Stomach smooth muscle (tissue), 2 donors: Measurements from ENCODE around the gene SPDL1.

Experiments used
- H3K27ac ChIP-seq: one replicate; pipeline ENCODE4 v1.7.0; 2013; ENCODE audit warnings: mild to moderate bottlenecking, low read length, inconsistent platforms
- H3K27me3 ChIP-seq, 2 donors: one replicate each; pipeline ENCODE4 v1.7.0; 2013; ENCODE audit warnings: low read length in 2 of 2; ENCODE audit not compliant: insufficient read depth in 2 of 2, control insufficient read depth in 1 of 2
- H3K36me3 ChIP-seq, 2 donors: one replicate each; pipeline ENCODE4 v1.7.0; 2013; ENCODE audit warnings: low read length in 2 of 2; ENCODE audit not compliant: control insufficient read depth in 2 of 2, insufficient read depth in 2 of 2
- H3K4me1 ChIP-seq: one replicate; pipeline ENCODE4 v1.7.0; 2013; ENCODE audit warnings: low read length; ENCODE audit not compliant: control insufficient read depth, insufficient read depth
- H3K4me3 ChIP-seq, 2 donors: one replicate each; pipeline ENCODE4 v1.7.0; 2013; ENCODE audit warnings: low read length in 2 of 2
- H3K9ac ChIP-seq, 2 donors: one replicate each; pipeline ENCODE4 v1.7.0; 2013; ENCODE audit warnings: low read length in 2 of 2, mild to moderate bottlenecking in 1 of 2
- H3K9me3 ChIP-seq, 2 donors: one replicate each; pipeline ENCODE4 v1.7.0; 2013; ENCODE audit warnings: low read length in 2 of 2; ENCODE audit not compliant: control insufficient read depth in 2 of 2
- donor health status: healthy.
- donor health status: Pancreatic carcinoma.

The SPDL1 gene

GRCh38 chr5:169549453-169550100 lies 34.0 kb upstream of the SPDL1 start:
- Histone ChIP-seq H3K4me1 (no peaks in the 10 kb centered on the region), H3K27ac (no peak overlapping the region), H3K36me3 (no peaks in the 10 kb centered on the region), H3K9ac (no peak overlapping the region), H3K9me3 (no peaks in the 10 kb centered on the region), H3K4me3 (no peak overlapping the region), H3K27me3 (no peaks in the 10 kb centered on the region)

GRCh38 chr5:169550227-169550626 lies 33.3 kb upstream of the SPDL1 start:
- Histone ChIP-seq H3K4me1 (no peaks in the 10 kb centered on the region), H3K4me3 (no peak overlapping the region), H3K27me3 (no peaks in the 10 kb centered on the region), H3K36me3 (no peaks in the 10 kb centered on the region), H3K27ac (no peak overlapping the region), H3K9ac (no peak overlapping the region), H3K9me3 (no peaks in the 10 kb centered on the region)

GRCh38 chr5:169551146-169551545 lies 32.4 kb upstream of the SPDL1 start:
- H3K4me1 ChIP-seq = no peaks in the 10 kb centered on the region
- H3K9me3 ChIP-seq = no peaks in the 10 kb centered on the region
- no peak overlapping the region for H3K27ac ChIP-seq
- H3K27me3 ChIP-seq = no peaks in the 10 kb centered on the region
- no peak overlapping the region for H3K4me3 ChIP-seq
- H3K9ac ChIP-seq = no peak overlapping the region
- H3K36me3 ChIP-seq = no peaks in the 10 kb centered on the region

GRCh38 chr5:169551696-169552095 lies 31.9 kb upstream of the SPDL1 start:
- Histone ChIP-seq H3K4me1 (no peaks in the 10 kb centered on the region), H3K4me3 (no peak overlapping the region), H3K9ac (no peak overlapping the region)

GRCh38 chr5:169554251-169554650 lies 29.3 kb upstream of the SPDL1 start:
- no peak overlapping the region for H3K27ac ChIP-seq
- H3K36me3 ChIP-seq = no peaks in the 10 kb centered on the region
- H3K9ac ChIP-seq = no peak overlapping the region
- no peak overlapping the region for H3K4me3 ChIP-seq
- H3K4me1 ChIP-seq = no peaks in the 10 kb centered on the region
- peaks cover 2 to 3% of the 10 kb centered on the region in 2 donors for H3K9me3 ChIP-seq
- H3K27me3 ChIP-seq = no peaks in the 10 kb centered on the region

More at GRCh38 chr5:169551696-169552095, 31.9 kb upstream of the SPDL1 start:
- peaks cover 0 to under 1% of the 10 kb centered on the region in 2 donors for H3K9me3 ChIP-seq
- no peaks in the 10 kb centered on the region for H3K27me3 ChIP-seq
- H3K27ac ChIP-seq = no peak overlapping the region
- no peaks in the 10 kb centered on the region for H3K36me3 ChIP-seq

- no peaks in the 10 kb centered on the region for H3K4me1 ChIP-seq
- peaks cover 2 to 3% of the 10 kb centered on the region in 2 donors for H3K9me3 ChIP-seq
- no peaks in the 10 kb centered on the region for H3K36me3 ChIP-seq
These were observed 25.7 kb upstream of the SPDL1 start for GRCh38 chr5:169557838-169558237.

GRCh38 chr5:169561893-169562292 lies 21.7 kb upstream of the SPDL1 start:
- no peaks in the 10 kb centered on the region for H3K4me1 ChIP-seq
- H3K36me3 ChIP-seq = no peaks in the 10 kb centered on the region
- no peak overlapping the region for H3K27ac ChIP-seq
- H3K4me3 ChIP-seq = no peak overlapping the region
- peaks cover 0 to 3% of the 10 kb centered on the region in 2 donors for H3K9me3 ChIP-seq
- H3K27me3 ChIP-seq = peaks cover 0 to 1% of the 10 kb centered on the region in 2 donors
- no peak overlapping the region for H3K9ac ChIP-seq

More at GRCh38 chr5:169557838-169558237, 25.7 kb upstream of the SPDL1 start:
- H3K27me3 ChIP-seq = no peaks in the 10 kb centered on the region
- no peak overlapping the region for H3K4me3 ChIP-seq
- no peak overlapping the region for H3K9ac ChIP-seq
- no peak overlapping the region for H3K27ac ChIP-seq

GRCh38 chr5:169563369-169563768 lies 20.2 kb upstream of the SPDL1 start:
- H3K9me3 ChIP-seq = no peaks in the 10 kb centered on the region
- no peak overlapping the region for H3K27ac ChIP-seq
- peaks cover 0 to 2% of the 10 kb centered on the region in 2 donors for H3K27me3 ChIP-seq

GRCh38 chr5:169566202-169566601 lies 17.4 kb upstream of the SPDL1 start:
- H3K9me3 ChIP-seq = no peaks in the 10 kb centered on the region

More at GRCh38 chr5:169563369-169563768, 20.2 kb upstream of the SPDL1 start:
- H3K9ac ChIP-seq = no peak overlapping the region
- no peaks in the 10 kb centered on the region for H3K36me3 ChIP-seq
- H3K4me1 ChIP-seq = no peaks in the 10 kb centered on the region
- H3K4me3 ChIP-seq = no peak overlapping the region

GRCh38 chr5:169567079-169567478 lies 16.5 kb upstream of the SPDL1 start:
- Histone ChIP-seq H3K9ac (no peak overlapping the region), H3K4me3 (no peak overlapping the region), H3K9me3 (no peaks in the 10 kb centered on the region), H3K27me3 (peaks cover 2 to 6% of the 10 kb centered on the region in 2 donors), H3K27ac (no peak overlapping the region), H3K4me1 (no peaks in the 10 kb centered on the region), H3K36me3 (no peaks in the 10 kb centered on the region)

More at GRCh38 chr5:169566202-169566601, 17.4 kb upstream of the SPDL1 start:
- H3K4me3 ChIP-seq = no peak overlapping the region
- H3K27me3 ChIP-seq = peaks cover 2 to 6% of the 10 kb centered on the region in 2 donors
- no peaks in the 10 kb centered on the region for H3K4me1 ChIP-seq
- H3K27ac ChIP-seq = no peak overlapping the region
- no peak overlapping the region for H3K9ac ChIP-seq
- no peaks in the 10 kb centered on the region for H3K36me3 ChIP-seq

GRCh38 chr5:169569513-169569912 lies 14.1 kb upstream of the SPDL1 start:
- Histone ChIP-seq H3K9ac (no peak overlapping the region), H3K4me1 (no peaks in the 10 kb centered on the region), H3K27me3 (peaks cover 5 to 6% of the 10 kb centered on the region in 2 donors), H3K9me3 (no peaks in the 10 kb centered on the region), H3K4me3 (no peak overlapping the region), H3K27ac (no peak overlapping the region), H3K36me3 (no peaks in the 10 kb centered on the region)
